ENCODE data around the gene IPPK. TPM values are rescaled to one million over a fixed set of nuclear protein-coding genes. Genes with fewer than 3 reads are reported as not detected.

Gene IPPK
- total RNA-seq: 7.4 and 32.8 TPM in 2 replicates

GRCh38 chr9:92669890-92670708 lies at the start of gene IPPK:
IPPK (minus strand) TSS chr9:92670131; CDS start chr9:92669988, 143 bp downstream.

Other genes with a start within 250 kb of the IPPK start
- 0.06 TPM in 1 of 2 replicates, not detected in the other for gene OMD, start 245.7 kb downstream of the IPPK start, total RNA-seq
- gene ASPN, start 187.6 kb downstream of the IPPK start, total RNA-seq: 0.06 TPM in 1 of 2 replicates, not detected in the other
- gene ECM2, start 134.1 kb downstream of the IPPK start, total RNA-seq: not detected in 2 replicates
- gene BICD2, start 94.7 kb upstream of the IPPK start, total RNA-seq: 36.4 and 83.5 TPM in 2 replicates
- gene ZNF484, start 207.9 kb upstream of the IPPK start, total RNA-seq: 6.6 and 14.4 TPM in 2 replicates